Natural killer cell (primary cell): Measurements from ENCODE around the gene CHST6. TPM values are rescaled to one million over a fixed set of nuclear protein-coding genes. Genes with fewer than 3 reads are reported as not detected.

Experiments
- ATAC-seq, 3 donors: fragments of 150-1000 bp in 2 of 3; fragments of 200-7000 bp in 1 of 3; cut with Tn5 transposase; 1 replicate in 1 of 3; 2 replicates in 2 of 3; pipeline ENCODE4 v1.10.0; 2021; ENCODE audit warnings: mild to moderate bottlenecking in 2 of 3, moderate library complexity in 2 of 3
- DNase-seq, 2 donors: peaks; one replicate each; pipeline versions ENCODE4 v3.0.0 to v3.0.0-alpha.2; 2013 to 2021; ENCODE audit warnings: mixed read lengths in 1 of 2
- H3K27ac ChIP-seq: one replicate; pipeline ENCODE4 v1.5.1; 2013; ENCODE audit warnings: mild to moderate bottlenecking, low read length
- H3K27me3 ChIP-seq: one replicate; pipeline ENCODE4 v1.6.1; 2013; ENCODE audit warnings: low read length; ENCODE audit not compliant: control insufficient read depth, insufficient read depth
- H3K36me3 ChIP-seq: one replicate; pipeline ENCODE4 v1.6.1; 2013; ENCODE audit warnings: low read length; ENCODE audit not compliant: control insufficient read depth, insufficient read depth
- H3K4me1 ChIP-seq: one replicate; pipeline ENCODE4 v1.6.1; 2013; ENCODE audit warnings: low read length; ENCODE audit not compliant: control insufficient read depth, insufficient read depth
- H3K4me3 ChIP-seq: one replicate; pipeline ENCODE4 v1.5.1; 2013; ENCODE audit warnings: low read length
- H3K9me3 ChIP-seq: one replicate; pipeline ENCODE4 v1.6.1; 2013; ENCODE audit warnings: low read length; ENCODE audit not compliant: control insufficient read depth, insufficient read depth
- H3K27ac Mint-ChIP-seq, 2 donors: one replicate each; pipeline ENCODE4 v1.8.0; 2022; ENCODE audit warnings: mild to moderate bottlenecking in 2 of 2, mixed read lengths in 2 of 2, moderate library complexity in 1 of 2
- H3K27me3 Mint-ChIP-seq, 2 donors: one replicate each; pipeline ENCODE4 v1.8.0; 2022; ENCODE audit warnings: low read depth in 2 of 2, mixed read lengths in 2 of 2
- H3K36me3 Mint-ChIP-seq: one replicate; pipeline ENCODE4 v1.8.0; 2022; ENCODE audit warnings: mixed read lengths
- H3K4me1 Mint-ChIP-seq, 2 donors: one replicate each; pipeline ENCODE4 v1.8.0; 2022; ENCODE audit warnings: mixed read lengths in 2 of 2
- H3K4me3 Mint-ChIP-seq: one replicate; pipeline ENCODE4 v1.8.0; 2022; ENCODE audit warnings: mild to moderate bottlenecking, moderate library complexity, mixed read lengths
- H3K9me3 Mint-ChIP-seq, 2 donors: one replicate each; pipeline ENCODE4 v1.8.0; 2022; ENCODE audit warnings: mixed read lengths in 2 of 2
- WGBS: methylation state at CpG from one replicate; pipeline ENCODE4 v1.1.7; 2013; ENCODE audit warnings: missing lambda C conversion rate; ENCODE audit not compliant: insufficient coverage; 5-methylcytosine and 5-hydroxymethylcytosine counted together
- intact Hi-C: fragments of 100-400 bp; cut with micrococcal nuclease; formaldehyde crosslinking; loops from one replicate; pipeline ENCODE4 v1.14.2; 2022
- total RNA-seq, 4 donors: library from RNA; stranded (reverse); fragments of 120-200 nt in 1 of 4; gene quantifications; one replicate each; pipeline versions ENCODE4 v1.2.3 to v1.2.4, GENCODE V29; 2013 to 2022
- TF ChIP-seq, protein P1 (sequence below): fragments of 200-600 bp; IDR thresholded peaks from one replicate; pipeline ENCODE4 v1.8.0; 2022; ENCODE audit warnings: antibody characterized with exemption

CHST6 gene
- total RNA-seq, 3 donors from 2014 or later (not counting 1 experiment from before 2014, with no cell fraction given): not detected

DNA sequence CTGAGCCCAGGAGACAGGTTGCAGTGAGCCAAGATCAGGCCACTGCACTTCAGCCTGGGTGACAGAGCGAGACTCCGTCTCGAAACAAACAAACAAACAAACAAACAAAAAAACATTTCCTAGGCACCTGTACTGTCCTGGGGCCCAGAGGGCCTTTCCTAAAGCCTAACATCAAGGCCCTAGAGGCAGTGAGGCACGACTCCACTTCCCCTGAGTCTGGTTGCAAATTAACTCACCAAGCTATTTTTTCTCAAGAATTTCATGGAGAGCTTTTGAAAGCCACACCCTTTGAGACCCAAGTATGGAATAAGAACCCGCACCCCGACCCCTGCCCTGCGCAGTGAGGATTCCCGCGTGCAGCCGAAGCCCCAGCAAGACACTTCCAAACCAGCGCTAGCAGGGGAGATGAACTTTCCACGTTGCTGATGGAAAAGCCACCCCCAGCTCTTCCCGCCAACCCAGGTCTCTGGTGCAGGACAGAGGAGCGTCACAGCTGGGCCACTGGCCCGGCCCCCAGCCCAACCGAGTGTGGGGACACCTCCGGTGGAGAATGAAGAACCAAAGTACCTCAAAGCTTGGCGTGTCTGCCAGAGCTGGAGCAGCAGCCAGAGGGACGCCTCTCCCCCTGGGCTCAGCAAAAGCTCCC, 39.4 kb upstream of the CHST6 start:
- TF ChIP-seq, protein P1, sequence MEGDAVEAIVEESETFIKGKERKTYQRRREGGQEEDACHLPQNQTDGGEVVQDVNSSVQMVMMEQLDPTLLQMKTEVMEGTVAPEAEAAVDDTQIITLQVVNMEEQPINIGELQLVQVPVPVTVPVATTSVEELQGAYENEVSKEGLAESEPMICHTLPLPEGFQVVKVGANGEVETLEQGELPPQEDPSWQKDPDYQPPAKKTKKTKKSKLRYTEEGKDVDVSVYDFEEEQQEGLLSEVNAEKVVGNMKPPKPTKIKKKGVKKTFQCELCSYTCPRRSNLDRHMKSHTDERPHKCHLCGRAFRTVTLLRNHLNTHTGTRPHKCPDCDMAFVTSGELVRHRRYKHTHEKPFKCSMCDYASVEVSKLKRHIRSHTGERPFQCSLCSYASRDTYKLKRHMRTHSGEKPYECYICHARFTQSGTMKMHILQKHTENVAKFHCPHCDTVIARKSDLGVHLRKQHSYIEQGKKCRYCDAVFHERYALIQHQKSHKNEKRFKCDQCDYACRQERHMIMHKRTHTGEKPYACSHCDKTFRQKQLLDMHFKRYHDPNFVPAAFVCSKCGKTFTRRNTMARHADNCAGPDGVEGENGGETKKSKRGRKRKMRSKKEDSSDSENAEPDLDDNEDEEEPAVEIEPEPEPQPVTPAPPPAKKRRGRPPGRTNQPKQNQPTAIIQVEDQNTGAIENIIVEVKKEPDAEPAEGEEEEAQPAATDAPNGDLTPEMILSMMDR: no peak
- H3K9me3 Mint-ChIP-seq: no peaks in the 10 kb centered on the region
- no peaks in the 10 kb centered on the region for H3K9me3 ChIP-seq
- WGBS: 86% methylated on average over 19 of the region's 19 CpGs
- H3K27ac ChIP-seq: no peak overlapping the region
- no peaks in the 10 kb centered on the region for H3K4me1 Mint-ChIP-seq
- intact Hi-C loops: no loop called here
- no peaks in the 10 kb centered on the region for H3K4me1 ChIP-seq
- H3K36me3 Mint-ChIP-seq: no peaks in the 10 kb centered on the region
- DNase-seq (no peak), ATAC-seq (no peak)
- no peak overlapping the region for H3K27ac Mint-ChIP-seq
- H3K27me3 ChIP-seq: no peaks in the 10 kb centered on the region
- no peaks in the 10 kb centered on the region for H3K27me3 Mint-ChIP-seq
- no peak overlapping the region for H3K4me3 Mint-ChIP-seq
- no peak overlapping the region for H3K4me3 ChIP-seq
- no peaks in the 10 kb centered on the region for H3K36me3 ChIP-seq

DNA sequence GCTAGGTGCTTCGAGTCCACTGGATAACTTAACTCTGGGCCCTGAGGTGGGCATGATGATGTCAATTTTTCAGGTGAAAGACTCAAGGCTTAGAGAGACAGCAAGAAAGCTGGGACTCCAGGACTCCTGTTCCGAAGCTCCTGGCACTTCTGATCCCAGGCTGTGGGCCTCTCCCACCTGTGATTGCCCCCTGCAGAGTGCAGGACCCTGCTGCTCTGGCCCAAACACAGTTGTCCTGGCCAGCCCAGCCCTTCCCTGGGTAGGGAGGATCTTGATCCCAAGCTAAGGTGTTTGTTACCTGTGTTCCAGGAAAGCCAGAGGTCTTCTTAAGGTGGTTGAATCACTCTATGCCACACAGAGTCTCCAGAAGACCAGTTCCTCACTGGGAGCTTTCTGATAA, 37.5 kb upstream of the CHST6 start:
- Mint-ChIP-seq H3K9me3 (no peaks in the 10 kb centered on the region), H3K27me3 (no peaks in the 10 kb centered on the region), H3K36me3 (no peaks in the 10 kb centered on the region), H3K27ac (no peak overlapping the region), H3K4me3 (no peak overlapping the region), H3K4me1 (no peaks in the 10 kb centered on the region)
- ATAC-seq (no peak), DNase-seq (no peak)
- WGBS: 84% methylated on average over 2 of the region's 2 CpGs
- Histone ChIP-seq H3K4me1 (no peaks in the 10 kb centered on the region), H3K27me3 (no peaks in the 10 kb centered on the region), H3K36me3 (no peaks in the 10 kb centered on the region), H3K9me3 (no peaks in the 10 kb centered on the region), H3K4me3 (no peak overlapping the region), H3K27ac (no peak overlapping the region)
- TF ChIP-seq, protein P1: no peak
- intact Hi-C loops: no loop called here

DNA sequence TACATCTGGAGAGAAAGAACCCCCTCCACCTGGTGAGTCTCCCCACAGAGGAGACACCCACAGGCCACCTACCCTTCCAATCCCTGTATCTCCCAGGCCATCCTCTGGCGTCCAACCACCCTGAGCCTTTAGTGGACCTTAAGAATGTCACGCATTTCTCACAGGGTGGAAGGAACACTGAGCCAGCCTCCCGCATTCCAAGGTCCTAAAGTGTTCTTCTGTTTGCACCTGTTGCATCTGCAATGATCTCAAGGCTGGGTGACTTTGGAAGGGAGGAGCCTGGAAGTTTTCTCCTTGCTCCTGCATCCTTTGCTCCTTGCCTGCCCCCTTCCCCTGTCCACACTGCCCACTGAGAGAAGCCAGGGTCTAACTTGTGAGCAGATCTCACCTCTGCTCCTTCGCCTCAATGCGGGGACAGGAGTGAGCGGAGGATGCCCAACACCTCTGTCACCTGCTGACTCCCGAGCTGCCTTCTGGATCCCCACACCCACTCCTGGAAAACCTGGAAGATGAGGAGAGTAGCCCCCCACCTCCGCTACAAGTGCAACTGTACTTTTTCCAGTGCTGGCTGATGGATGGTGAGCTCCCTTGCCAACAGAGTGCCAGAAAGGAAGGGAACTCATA, 37.0 kb upstream of the CHST6 start:
- no peaks in the 10 kb centered on the region for H3K27me3 Mint-ChIP-seq

More for the DNA sequence above, 37.0 kb upstream of the CHST6 start:
- Histone ChIP-seq H3K9me3 (no peaks in the 10 kb centered on the region), H3K27me3 (no peaks in the 10 kb centered on the region), H3K4me1 (no peaks in the 10 kb centered on the region), H3K36me3 (no peaks in the 10 kb centered on the region), H3K27ac (no peak overlapping the region), H3K4me3 (no peak overlapping the region)
- intact Hi-C loops: no loop called here
- Mint-ChIP-seq H3K9me3 (no peaks in the 10 kb centered on the region), H3K27ac (no peak overlapping the region), H3K4me3 (no peak overlapping the region), H3K36me3 (no peaks in the 10 kb centered on the region), H3K4me1 (no peaks in the 10 kb centered on the region)
- ATAC-seq (no peak), DNase-seq (no peak)
- TF ChIP-seq, protein P1: no peak
- 86% methylated on average over 7 of the region's 8 CpGs for WGBS
